HepG2 (cell line): ENCODE results near the gene ELK1. TPM values are rescaled to one million over a fixed set of nuclear protein-coding genes. Genes with fewer than 3 reads are reported as not detected.

Experiments used
- POLR2AphosphoS2 ChIP-seq: IDR thresholded peaks from 2 replicates; pipeline ENCODE4 v1.6.1; 2011; ENCODE audit warnings: low read depth, low read length, improper control_type of control experiment
- PRDM10 ChIP-seq: sonication (generic); formaldehyde crosslinking; IDR thresholded peaks from 2 replicates; pipeline ENCODE4 v1.4.0; 2020; ENCODE audit warnings: low read depth, missing genetic modification reagents
- RCOR2 ChIP-seq: IDR thresholded peaks from 2 replicates; pipeline ENCODE4 v1.6.1; 2016; ENCODE audit warnings: missing biosample characterization, missing genetic modification reagents
- RORA ChIP-seq: sonication (generic); formaldehyde crosslinking; IDR thresholded peaks from 2 replicates; pipeline ENCODE4 v1.5.0; 2020; ENCODE audit warnings: mild to moderate bottlenecking, missing genetic modification reagents, moderate library complexity
- SIX1 ChIP-seq: sonication (generic); formaldehyde crosslinking; IDR thresholded peaks from 2 replicates; pipeline ENCODE4 v1.4.0; 2020; ENCODE audit warnings: missing genetic modification reagents, borderline replicate concordance
- TIGD3 ChIP-seq: sonication (generic); formaldehyde crosslinking; IDR thresholded peaks from 2 replicates; pipeline ENCODE4 v1.5.1; 2020; ENCODE audit warnings: mild to moderate bottlenecking, missing genetic modification reagents, borderline replicate concordance
- ZBTB10 ChIP-seq: sonication (generic); formaldehyde crosslinking; IDR thresholded peaks from 2 replicates; pipeline ENCODE4 v1.4.0; 2020; ENCODE audit warnings: missing genetic modification reagents, borderline replicate concordance
- ZBTB43 ChIP-seq: sonication (generic); formaldehyde crosslinking; conservative IDR thresholded peaks from 2 replicates; pipeline ENCODE4 v1.4.0; 2020; ENCODE audit warnings: missing genetic modification reagents
- ZNF687 ChIP-seq: sonication (generic); formaldehyde crosslinking; IDR thresholded peaks from 2 replicates; pipeline ENCODE4 v1.5.1; 2020; ENCODE audit warnings: mild to moderate bottlenecking, missing genetic modification reagents, moderate library complexity
- polyA plus RNA-seq, 8 experiments: library from polyadenylated mRNA; depleted of rRNA in 3 of 8; stranded (reverse) in 7 of 8; unstranded in 1 of 8; fragments of >200 nt; fragmentation: Illumina TruSeq in 4 of 8; extraction: Trizol in 4 of 8; gene quantifications; 2 replicates each; pipeline versions ENCODE4 v1.2.1 to v1.2.3, GENCODE V29; 2011 to 2016; ENCODE audit warnings: low read depth in 4 of 8, missing spikeins in 1 of 8, mixed read lengths in 1 of 8; ENCODE audit not compliant: insufficient read depth in 1 of 8
- total RNA-seq, 5 experiments: library from RNA; depleted of rRNA; stranded (reverse); fragments of >200 nt; fragmentation: Illumina TruSeq; extraction: Trizol; gene quantifications; 2 replicates each; pipeline ENCODE4 v1.2.3, GENCODE V29; 2016; ENCODE audit warnings: low read depth in 1 of 5

The ELK1 gene
- total and polyA plus RNA-seq, 2 of the 13 experiments (the other 11 are each of a cell fraction or from before 2014, with no cell fraction given), result 4.3 to 7.2 TPM

DNA sequence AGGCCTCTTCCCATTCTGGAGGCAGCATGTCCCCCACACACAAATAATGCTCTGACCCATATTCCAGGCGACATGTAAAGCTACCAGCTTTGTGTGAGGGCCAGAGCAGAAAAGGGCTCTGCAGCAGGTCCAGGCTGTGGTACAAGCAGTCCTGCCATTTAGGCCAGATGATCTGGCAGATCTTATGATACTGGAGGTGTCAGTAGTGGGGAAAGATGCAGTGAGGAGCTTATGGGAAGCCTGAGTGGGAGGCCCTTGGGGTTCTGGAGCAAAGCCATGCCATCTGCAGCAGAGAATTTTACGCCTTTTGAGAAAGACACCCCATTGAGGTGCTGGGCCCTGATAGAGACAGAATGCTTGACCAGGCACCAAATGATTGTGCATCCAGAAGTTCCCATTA lies 38.4 kb downstream of the ELK1 start (continued):
- no peak for TF ChIP-seq ZBTB10 (CRISPR knock-in tag)
- TF ChIP-seq SIX1 (CRISPR knock-in tag), result no peak
- no peak for TF ChIP-seq PRDM10
- no peak for TF ChIP-seq RORA (CRISPR knock-in tag)
- TF ChIP-seq ZNF687 (CRISPR knock-in tag), result no peak
- TF ChIP-seq TIGD3 (CRISPR knock-in tag), result no peak
- no peak for TF ChIP-seq ZBTB43 (CRISPR knock-in tag)
- TF ChIP-seq RCOR2 (CRISPR knock-in tag), result no peak
- TF ChIP-seq POLR2AphosphoS2, result no peak
- TF ChIP-seq, all 625 proteins: peak for 0
